ENCODE measurements around the gene LRWD1.
"Not testable (repeated sequence)": the region's sequence is repeated elsewhere in the genome, so short reads cannot be mapped to it uniquely, and the experiment has no call there.

The LRWD1 gene

GRCh38 chr7:102516951-102517350 lies 52.2 kb downstream of the LRWD1 start:
- H3K27me3 ChIP-seq (ENCODE audit: control insufficient read depth, insufficient read depth, low read length); H3K9me3 ChIP-seq (ENCODE audit: control insufficient read depth, low read length); H3K9ac ChIP-seq (ENCODE audit: low read length); H3K4me1 ChIP-seq (ENCODE audit: control insufficient read depth, insufficient read depth, low read length); H3K36me3 ChIP-seq (ENCODE audit: control insufficient read depth, insufficient read depth, low read length); H3K4me3 ChIP-seq (ENCODE audit: low read length): not testable (repeated sequence)

GRCh38 chr7:102517550-102518147 lies 52.9 kb downstream of the LRWD1 start, which contains the start of gene RASA4B:
RASA4B (minus strand) TSS chr7:102517777; CDS start chr7:102517710, 67 bp downstream.
- H3K4me3 ChIP-seq (ENCODE audit: low read length); H3K36me3 ChIP-seq (ENCODE audit: control insufficient read depth, insufficient read depth, low read length); H3K9me3 ChIP-seq (ENCODE audit: control insufficient read depth, low read length); H3K4me1 ChIP-seq (ENCODE audit: control insufficient read depth, insufficient read depth, low read length); H3K9ac ChIP-seq (ENCODE audit: low read length); H3K27me3 ChIP-seq (ENCODE audit: control insufficient read depth, insufficient read depth, low read length): not testable (repeated sequence)

GRCh38 chr7:102520797-102521196 lies 56.0 kb downstream of the LRWD1 start:
- not testable (repeated sequence) for H3K36me3 ChIP-seq (ENCODE audit: control insufficient read depth, insufficient read depth, low read length); H3K4me3 ChIP-seq (ENCODE audit: low read length); H3K27me3 ChIP-seq (ENCODE audit: control insufficient read depth, insufficient read depth, low read length); H3K9ac ChIP-seq (ENCODE audit: low read length); H3K4me1 ChIP-seq (ENCODE audit: control insufficient read depth, insufficient read depth, low read length); H3K9me3 ChIP-seq (ENCODE audit: control insufficient read depth, low read length)
